HG03097 (cell line): ENCODE measurements around the gene VPREB3.

Experiments
- ATAC-seq: cut with Tn5 transposase; IDR thresholded peaks from one replicate; pipeline ENCODE4 v1.9.1; 2021; ENCODE audit not compliant: unreplicated experiment, low FRiP score

Gene VPREB3

GRCh38 chr22:23754220-23754919 is at the start of gene VPREB3:
Gene VPREB3 (minus strand): TSS chr22:23754425. CDS start chr22:23754363, 62 bp downstream.
- no peak for ATAC-seq

GRCh38 chr22:23803001-23803819 is 49.0 kb upstream of the VPREB3 start:
- ATAC-seq = no peak

- no peak for ATAC-seq
Measured at GRCh38 chr22:23801886-23802377, 47.7 kb upstream of the VPREB3 start.

GRCh38 chr22:23801238-23801821 is 47.1 kb upstream of the VPREB3 start:
- no peak for ATAC-seq

GRCh38 chr22:23800297-23801237 is 46.3 kb upstream of the VPREB3 start:
- peak; percentile 45 for ATAC-seq

- ATAC-seq = no peak
Measured at GRCh38 chr22:23796461-23796860, 42.2 kb upstream of the VPREB3 start.

- ATAC-seq = no peak
Measured at GRCh38 chr22:23793326-23793725, 39.1 kb upstream of the VPREB3 start.

GRCh38 chr22:23791738-23792645 is 37.8 kb upstream of the VPREB3 start:
- ATAC-seq = no peak

GRCh38 chr22:23790819-23791737 is 36.9 kb upstream of the VPREB3 start:
- ATAC-seq = no peak

- no peak for ATAC-seq
Measured at GRCh38 chr22:23789638-23790037, 35.4 kb upstream of the VPREB3 start.

GRCh38 chr22:23789121-23789520 is 34.9 kb upstream of the VPREB3 start:
- ATAC-seq = no peak

- no peak for ATAC-seq
Measured at GRCh38 chr22:23787910-23788309, 33.7 kb upstream of the VPREB3 start.

GRCh38 chr22:23787600-23787896 is 33.3 kb upstream of the VPREB3 start:
- ATAC-seq = peak; percentile 12

- ATAC-seq = peak; percentile 56
Measured at GRCh38 chr22:23786752-23787599, 32.8 kb upstream of the VPREB3 start, which contains the start of gene SMARCB1. Gene SMARCB1 (plus strand): TSS chr22:23786966. CDS start chr22:23787170, 204 bp downstream.

GRCh38 chr22:23786261-23786710 is 32.1 kb upstream of the VPREB3 start:
- ATAC-seq = peak; percentile 5

GRCh38 chr22:23784215-23784732 is 30.0 kb upstream of the VPREB3 start:
- no peak for ATAC-seq
